Measurements from ENCODE around the gene SDC3.
"Not testable (repeated sequence)": the region's sequence is repeated elsewhere in the genome, so short reads cannot be mapped to it uniquely, and the experiment has no call there.

SDC3 gene

GRCh38 chr1:30936541-30937171 lies 28.1 kb upstream of the SDC3 start:
- H3K27ac Mint-ChIP-seq = no peak overlapping the region

GRCh38 chr1:30935758-30936157 lies 27.2 kb upstream of the SDC3 start:
- not testable (repeated sequence) for H3K9me3 Mint-ChIP-seq; H3K4me3 Mint-ChIP-seq; H3K27me3 Mint-ChIP-seq (ENCODE audit: low read depth); H3K4me1 Mint-ChIP-seq (ENCODE audit: low read depth); H3K27ac Mint-ChIP-seq
- H3K36me3 Mint-ChIP-seq (ENCODE audit: low read depth) = peaks cover 49% of the 10 kb centered on the region

More at GRCh38 chr1:30936541-30937171, 28.1 kb upstream of the SDC3 start:
- no peaks in the 10 kb centered on the region for H3K9me3 Mint-ChIP-seq
- H3K4me1 Mint-ChIP-seq (ENCODE audit: low read depth) = peaks cover 8% of the 10 kb centered on the region
- H3K27me3 Mint-ChIP-seq (ENCODE audit: low read depth) = no peaks in the 10 kb centered on the region
- no peak overlapping the region for H3K4me3 Mint-ChIP-seq
- H3K36me3 Mint-ChIP-seq (ENCODE audit: low read depth) = peaks cover 48% of the 10 kb centered on the region

GRCh38 chr1:30934613-30935012 lies 26.1 kb upstream of the SDC3 start:
- H3K9me3 Mint-ChIP-seq = no peaks in the 10 kb centered on the region
- peaks cover 46% of the 10 kb centered on the region for H3K36me3 Mint-ChIP-seq (ENCODE audit: low read depth)
- no peak overlapping the region for H3K27ac Mint-ChIP-seq
- H3K4me1 Mint-ChIP-seq (ENCODE audit: low read depth) = peaks cover 8% of the 10 kb centered on the region
- no peaks in the 10 kb centered on the region for H3K27me3 Mint-ChIP-seq (ENCODE audit: low read depth)
- H3K4me3 Mint-ChIP-seq = no peak overlapping the region

GRCh38 chr1:30933874-30934252 lies 25.3 kb upstream of the SDC3 start:
- no peak overlapping the region for H3K27ac Mint-ChIP-seq

GRCh38 chr1:30930631-30931173 lies 22.1 kb upstream of the SDC3 start:
- Mint-ChIP-seq H3K4me1 (ENCODE audit: low read depth) (peaks cover 8% of the 10 kb centered on the region), H3K27me3 (ENCODE audit: low read depth) (no peaks in the 10 kb centered on the region), H3K36me3 (ENCODE audit: low read depth) (peaks cover 28% of the 10 kb centered on the region), H3K9me3 (no peaks in the 10 kb centered on the region), H3K4me3 (no peak overlapping the region), H3K27ac (no peak overlapping the region)

More at GRCh38 chr1:30933874-30934252, 25.3 kb upstream of the SDC3 start:
- Mint-ChIP-seq H3K4me3 (no peak overlapping the region), H3K4me1 (ENCODE audit: low read depth) (peaks cover 8% of the 10 kb centered on the region), H3K9me3 (no peaks in the 10 kb centered on the region), H3K27me3 (ENCODE audit: low read depth) (no peaks in the 10 kb centered on the region), H3K36me3 (ENCODE audit: low read depth) (peaks cover 38% of the 10 kb centered on the region)

- no peak overlapping the region for H3K4me3 Mint-ChIP-seq
- H3K27ac Mint-ChIP-seq = no peak overlapping the region
Measured at GRCh38 chr1:30929944-30930525, 21.5 kb upstream of the SDC3 start.

GRCh38 chr1:30929135-30929889 lies 20.8 kb upstream of the SDC3 start:
- H3K9me3 Mint-ChIP-seq = no peaks in the 10 kb centered on the region
- H3K27ac Mint-ChIP-seq = no peak overlapping the region
- H3K27me3 Mint-ChIP-seq (ENCODE audit: low read depth) = no peaks in the 10 kb centered on the region
- peaks cover 17% of the 10 kb centered on the region for H3K36me3 Mint-ChIP-seq (ENCODE audit: low read depth)
- no peak overlapping the region for H3K4me3 Mint-ChIP-seq
- H3K4me1 Mint-ChIP-seq (ENCODE audit: low read depth) = no peaks in the 10 kb centered on the region

More at GRCh38 chr1:30929944-30930525, 21.5 kb upstream of the SDC3 start:
- H3K36me3 Mint-ChIP-seq (ENCODE audit: low read depth) = peaks cover 23% of the 10 kb centered on the region
- no peaks in the 10 kb centered on the region for H3K9me3 Mint-ChIP-seq
- H3K27me3 Mint-ChIP-seq (ENCODE audit: low read depth) = no peaks in the 10 kb centered on the region
- peaks cover 5% of the 10 kb centered on the region for H3K4me1 Mint-ChIP-seq (ENCODE audit: low read depth)

GRCh38 chr1:30928789-30929134 lies 20.2 kb upstream of the SDC3 start:
- Mint-ChIP-seq H3K4me3 (no peak overlapping the region), H3K36me3 (ENCODE audit: low read depth) (peaks cover 12% of the 10 kb centered on the region), H3K4me1 (ENCODE audit: low read depth) (no peaks in the 10 kb centered on the region), H3K27me3 (ENCODE audit: low read depth) (no peaks in the 10 kb centered on the region), H3K27ac (no peak overlapping the region), H3K9me3 (no peaks in the 10 kb centered on the region)

GRCh38 chr1:30928171-30928570 lies 19.6 kb upstream of the SDC3 start:
- no peaks in the 10 kb centered on the region for H3K9me3 Mint-ChIP-seq
- no peaks in the 10 kb centered on the region for H3K4me1 Mint-ChIP-seq (ENCODE audit: low read depth)
- peaks cover 9% of the 10 kb centered on the region for H3K36me3 Mint-ChIP-seq (ENCODE audit: low read depth)
- peaks cover 3% of the 10 kb centered on the region for H3K27me3 Mint-ChIP-seq (ENCODE audit: low read depth)
- H3K27ac Mint-ChIP-seq = no peak overlapping the region
- H3K4me3 Mint-ChIP-seq = no peak overlapping the region

- Mint-ChIP-seq H3K4me3 (no peak overlapping the region), H3K27me3 (ENCODE audit: low read depth) (peaks cover 8% of the 10 kb centered on the region), H3K9me3 (no peaks in the 10 kb centered on the region), H3K4me1 (ENCODE audit: low read depth) (no peaks in the 10 kb centered on the region), H3K27ac (no peak overlapping the region), H3K36me3 (ENCODE audit: low read depth) (peaks cover 6% of the 10 kb centered on the region)
Measured at GRCh38 chr1:30927448-30927847, 18.9 kb upstream of the SDC3 start.

GRCh38 chr1:30923597-30923996 lies 15.0 kb upstream of the SDC3 start:
- no peaks in the 10 kb centered on the region for H3K36me3 Mint-ChIP-seq (ENCODE audit: low read depth)
- H3K9me3 Mint-ChIP-seq = no peaks in the 10 kb centered on the region
- H3K4me1 Mint-ChIP-seq (ENCODE audit: low read depth) = no peaks in the 10 kb centered on the region
- peaks cover 23% of the 10 kb centered on the region for H3K27me3 Mint-ChIP-seq (ENCODE audit: low read depth)
- no peak overlapping the region for H3K4me3 Mint-ChIP-seq
- H3K27ac Mint-ChIP-seq = no peak overlapping the region

- no peaks in the 10 kb centered on the region for H3K4me1 Mint-ChIP-seq (ENCODE audit: low read depth)
- H3K4me3 Mint-ChIP-seq = no peak overlapping the region
- no peaks in the 10 kb centered on the region for H3K9me3 Mint-ChIP-seq
- H3K27me3 Mint-ChIP-seq (ENCODE audit: low read depth) = peaks cover 23% of the 10 kb centered on the region
- H3K27ac Mint-ChIP-seq = no peak overlapping the region
- H3K36me3 Mint-ChIP-seq (ENCODE audit: low read depth) = no peaks in the 10 kb centered on the region
Measured at GRCh38 chr1:30920827-30921226, 12.3 kb upstream of the SDC3 start.

- H3K9me3 Mint-ChIP-seq = no peaks in the 10 kb centered on the region
- no peak overlapping the region for H3K4me3 Mint-ChIP-seq
- no peaks in the 10 kb centered on the region for H3K4me1 Mint-ChIP-seq (ENCODE audit: low read depth)
- H3K27me3 Mint-ChIP-seq (ENCODE audit: low read depth) = peaks cover 23% of the 10 kb centered on the region
- H3K27ac Mint-ChIP-seq = no peak overlapping the region
- H3K36me3 Mint-ChIP-seq (ENCODE audit: low read depth) = no peaks in the 10 kb centered on the region
Measured at GRCh38 chr1:30919025-30919881, 10.7 kb upstream of the SDC3 start.

GRCh38 chr1:30916296-30916695 lies 7.7 kb upstream of the SDC3 start:
- Mint-ChIP-seq H3K27me3 (ENCODE audit: low read depth) (peaks cover 16% of the 10 kb centered on the region), H3K4me1 (ENCODE audit: low read depth) (peaks cover 2% of the 10 kb centered on the region)

More at GRCh38 chr1:30916296-30916695, 7.7 kb upstream of the SDC3 start:
- no peak overlapping the region for H3K27ac Mint-ChIP-seq
- no peaks in the 10 kb centered on the region for H3K9me3 Mint-ChIP-seq
- no peak overlapping the region for H3K4me3 Mint-ChIP-seq
- no peaks in the 10 kb centered on the region for H3K36me3 Mint-ChIP-seq (ENCODE audit: low read depth)
